Liver (tissue), 9 donors: ENCODE results near the gene BPIFB3. TPM values are rescaled to one million over a fixed set of nuclear protein-coding genes. Genes with fewer than 3 reads are reported as not detected.
"Not testable (repeated sequence)": the region's sequence is repeated elsewhere in the genome, so short reads cannot be mapped to it uniquely, and the experiment has no call there.

Experiments
- DNase-seq: peaks from one replicate; pipeline ENCODE4 v3.0.0-alpha.2; 2017; ENCODE audit warnings: low spot score
- H3K27ac ChIP-seq, 2 donors: one replicate each; pipeline ENCODE4 v1.7.0; 2013; ENCODE audit warnings: inconsistent platforms in 2 of 2, low read length in 2 of 2, control low read depth in 1 of 2, low read depth in 1 of 2, mild to moderate bottlenecking in 1 of 2
- H3K27me3 ChIP-seq, 4 donors: one replicate each; pipeline versions ENCODE4 v1.6.1 to v1.7.0; 2013; ENCODE audit warnings: low read length in 3 of 4, inconsistent platforms in 1 of 4, mild to moderate bottlenecking in 1 of 4, moderate library complexity in 1 of 4; ENCODE audit not compliant: control insufficient read depth in 4 of 4, insufficient read depth in 4 of 4
- H3K36me3 ChIP-seq, 4 donors: one replicate each; pipeline versions ENCODE4 v1.6.1 to v1.7.0; 2013; ENCODE audit warnings: low read length in 3 of 4, mild to moderate bottlenecking in 3 of 4, low read depth in 1 of 4, moderate library complexity in 1 of 4; ENCODE audit not compliant: control insufficient read depth in 4 of 4, insufficient read depth in 3 of 4
- H3K4me1 ChIP-seq, 4 donors: one replicate each; pipeline versions ENCODE4 v1.6.1 to v1.7.0; 2013; ENCODE audit warnings: low read length in 3 of 4, mild to moderate bottlenecking in 3 of 4, moderate library complexity in 1 of 4; ENCODE audit not compliant: control insufficient read depth in 4 of 4, insufficient read depth in 4 of 4
- H3K4me3 ChIP-seq, 3 donors: one replicate each; pipeline versions ENCODE4 v1.6.1 to v1.7.0; 2013; ENCODE audit warnings: low read length in 3 of 3, control low read depth in 1 of 3, low read depth in 1 of 3, mild to moderate bottlenecking in 1 of 3
- H3K9ac ChIP-seq, 2 donors: one replicate each; pipeline ENCODE4 v1.7.0; 2013; ENCODE audit warnings: low read length in 2 of 2, mild to moderate bottlenecking in 2 of 2, moderate library complexity in 2 of 2, control low read depth in 1 of 2, low read depth in 1 of 2
- H3K9me3 ChIP-seq, 4 donors: one replicate each; pipeline versions ENCODE4 v1.6.1 to v1.7.0; 2013; ENCODE audit warnings: low read length in 3 of 4; ENCODE audit not compliant: control insufficient read depth in 4 of 4
- ATF3 ChIP-seq: IDR thresholded peaks from 2 replicates; pipeline ENCODE4 v1.6.1; 2016; ENCODE audit warnings: antibody characterized with exemption
- EGR1 ChIP-seq, 2 donors: IDR thresholded peaks; 2 replicates each; pipeline ENCODE4 v1.6.1; 2016 to 2018; ENCODE audit warnings: antibody characterized with exemption in 2 of 2, low read depth in 2 of 2
- FOXA1 ChIP-seq: IDR thresholded peaks from 2 replicates; pipeline ENCODE4 v1.6.1; 2016; ENCODE audit warnings: antibody characterized with exemption
- FOXA2 ChIP-seq: IDR thresholded peaks from 2 replicates; pipeline ENCODE4 v1.6.1; 2016; ENCODE audit warnings: antibody characterized with exemption
- GABPA ChIP-seq, 2 donors: IDR thresholded peaks in 1 of 2; conservative IDR thresholded peaks in 1 of 2; 2 replicates each; pipeline ENCODE4 v1.6.1; 2016; ENCODE audit warnings: antibody characterized with exemption in 2 of 2, mild to moderate bottlenecking in 1 of 2, moderate library complexity in 1 of 2
- HNF4A ChIP-seq, 2 donors: conservative IDR thresholded peaks; 2 replicates each; pipeline ENCODE4 v1.6.1; 2016; ENCODE audit warnings: antibody characterized with exemption in 2 of 2, mild to moderate bottlenecking in 2 of 2
- HNF4G ChIP-seq: IDR thresholded peaks from 2 replicates; pipeline ENCODE4 v1.6.1; 2016; ENCODE audit warnings: antibody characterized with exemption
- JUND ChIP-seq, 2 donors: IDR thresholded peaks; 2 replicates each; pipeline ENCODE4 v1.6.1; 2016; ENCODE audit warnings: antibody characterized with exemption in 2 of 2
- MAX ChIP-seq: IDR thresholded peaks from 2 replicates; pipeline ENCODE4 v1.6.1; 2016; ENCODE audit warnings: antibody characterized with exemption
- NR2F2 ChIP-seq: IDR thresholded peaks from 2 replicates; pipeline ENCODE4 v1.6.1; 2016; ENCODE audit warnings: antibody characterized with exemption
- RAD21 ChIP-seq, 2 donors: IDR thresholded peaks; 2 replicates each; pipeline ENCODE4 v1.6.1; 2016; ENCODE audit warnings: antibody characterized with exemption in 2 of 2, mild to moderate bottlenecking in 2 of 2
- REST ChIP-seq: IDR thresholded peaks from 2 replicates; pipeline ENCODE4 v1.6.1; 2016; ENCODE audit warnings: antibody characterized with exemption, mild to moderate bottlenecking
- RXRA ChIP-seq, 2 donors: IDR thresholded peaks; 2 replicates each; pipeline ENCODE4 v1.6.1; 2017 to 2018; ENCODE audit warnings: antibody characterized with exemption in 2 of 2, mild to moderate bottlenecking in 1 of 2
- SP1 ChIP-seq: IDR thresholded peaks from 2 replicates; pipeline ENCODE4 v1.6.1; 2018; ENCODE audit warnings: antibody characterized with exemption, mild to moderate bottlenecking
- YY1 ChIP-seq: IDR thresholded peaks from 2 replicates; pipeline ENCODE4 v1.6.1; 2016; ENCODE audit warnings: antibody characterized with exemption, mild to moderate bottlenecking
- ZBTB33 ChIP-seq: IDR thresholded peaks from 2 replicates; pipeline ENCODE4 v1.6.1; 2016; ENCODE audit warnings: antibody characterized with exemption
- WGBS: extraction: QIAGEN DNeasy Blood & Tissue Kit; methylation state at CpG from one replicate; pipeline ENCODE4 v1.1.7; 2013; 5-methylcytosine and 5-hydroxymethylcytosine counted together
- polyA plus RNA-seq, 2 donors: library from polyadenylated mRNA; stranded (reverse) in 1 of 2; unstranded in 1 of 2; fragments of 200-250 nt in 1 of 2; fragments of >200 nt in 1 of 2; fragmentation: Nextera tagmentation in 1 of 2; extraction: Ambion mirVana in 1 of 2; gene quantifications; one replicate each; pipeline versions ENCODE4 v1.2.1 to v1.2.3, GENCODE V29; 2013 to 2015
- total RNA-seq, 2 donors: library from RNA; depleted of rRNA; stranded (reverse); fragments of >200 nt; gene quantifications; one replicate each; pipeline ENCODE4 v1.2.3, GENCODE V29; 2014
- donor health status: healthy.
- donor health status: healthy.
- donor health status: healthy.
- donor health status: healthy.
- donor health status: healthy.

The BPIFB3 gene
- total and polyA plus RNA-seq, 4 donors, result not detected

GRCh38 chr20:33105316-33105924, 51.7 kb downstream of the BPIFB3 start:
- Histone ChIP-seq H3K27ac (no peak overlapping the region), H3K27me3 (no peaks in the 10 kb centered on the region), H3K9ac (no peak overlapping the region), H3K4me1 (peaks cover 0 to 3% (median 0%) of the 10 kb centered on the region in 4 donors), H3K4me3 (no peak overlapping the region), H3K9me3 (no peaks in the 10 kb centered on the region), H3K36me3 (no peaks in the 10 kb centered on the region)
- WGBS, result 79% methylated on average over 8 of the region's 8 CpGs
- TF ChIP-seq NR2F2 (peak; percentile 25), ATF3 (no peak), RXRA (IDR thresholded peaks at IDR 0.05) (peak in 1 of 2 donors; percentile 22)
- DNase-seq, result no peak

- not testable (repeated sequence) for H3K4me1 ChIP-seq, DNase-seq, H3K27me3 ChIP-seq, H3K36me3 ChIP-seq, H3K4me3 ChIP-seq, H3K9me3 ChIP-seq, H3K9ac ChIP-seq, H3K27ac ChIP-seq
- peak; percentile 88 for TF ChIP-seq REST
- peak; percentile 55 to 60 for TF ChIP-seq RAD21 (IDR thresholded peaks at IDR 0.05)
- TF ChIP-seq JUND (IDR thresholded peaks at IDR 0.05), result peak; percentile 95 to 97
- peak; percentile 19 for TF ChIP-seq HNF4G
- peak; percentile 77 for TF ChIP-seq ZBTB33
- TF ChIP-seq FOXA2, result peak; percentile 96
- peak; percentile 74 to 91 for TF ChIP-seq RXRA (IDR thresholded peaks at IDR 0.05)
- peak; percentile 94 for TF ChIP-seq FOXA1
- peak; percentile 88 for TF ChIP-seq SP1
- TF ChIP-seq HNF4A (conservative IDR thresholded peaks at IDR 0.05), result peak; percentile 46 to 77
- TF ChIP-seq MAX, result peak; percentile 81
- TF ChIP-seq EGR1 (IDR thresholded peaks at IDR 0.05; ENCODE audit: low read depth in 2 of 2), result peak; percentile 73 to 90
- peak in 1 of 2 donors; percentile 34 for TF ChIP-seq GABPA (IDR thresholded peaks at IDR 0.05 in 1 of 2, conservative IDR thresholded peaks at IDR 0.05 in 1 of 2)
- TF ChIP-seq YY1, result peak; percentile 79
- WGBS, result 41% methylated on average over 7 of the region's 7 CpGs
Observed at GRCh38 chr20:33106058-33106620, 52.4 kb downstream of the BPIFB3 start.
